ENCODE data around the gene CENPT. TPM values are rescaled to one million over a fixed set of nuclear protein-coding genes. Genes with fewer than 3 reads are reported as not detected.
A peak's percentile ranks its signal among the peaks of the same experiment; 100 is the strongest.

CENPT gene
- total and polyA plus RNA-seq, 2 of the 13 experiments (the other 11 are each of a cell fraction or from before 2014, with no cell fraction given) = 40.9 to 43.3 TPM

GRCh38 chr16:67841816-67842508 is 5.5 kb downstream of the CENPT start, which contains the start of gene THAP11 (continued):
- TF ChIP-seq, protein P1, sequence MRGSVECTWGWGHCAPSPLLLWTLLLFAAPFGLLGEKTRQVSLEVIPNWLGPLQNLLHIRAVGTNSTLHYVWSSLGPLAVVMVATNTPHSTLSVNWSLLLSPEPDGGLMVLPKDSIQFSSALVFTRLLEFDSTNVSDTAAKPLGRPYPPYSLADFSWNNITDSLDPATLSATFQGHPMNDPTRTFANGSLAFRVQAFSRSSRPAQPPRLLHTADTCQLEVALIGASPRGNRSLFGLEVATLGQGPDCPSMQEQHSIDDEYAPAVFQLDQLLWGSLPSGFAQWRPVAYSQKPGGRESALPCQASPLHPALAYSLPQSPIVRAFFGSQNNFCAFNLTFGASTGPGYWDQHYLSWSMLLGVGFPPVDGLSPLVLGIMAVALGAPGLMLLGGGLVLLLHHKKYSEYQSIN (CRISPR knock-in tag; IDR thresholded peaks at IDR 0.05; ENCODE audit: borderline replicate concordance) = no peak
- TF ChIP-seq, protein P2, sequence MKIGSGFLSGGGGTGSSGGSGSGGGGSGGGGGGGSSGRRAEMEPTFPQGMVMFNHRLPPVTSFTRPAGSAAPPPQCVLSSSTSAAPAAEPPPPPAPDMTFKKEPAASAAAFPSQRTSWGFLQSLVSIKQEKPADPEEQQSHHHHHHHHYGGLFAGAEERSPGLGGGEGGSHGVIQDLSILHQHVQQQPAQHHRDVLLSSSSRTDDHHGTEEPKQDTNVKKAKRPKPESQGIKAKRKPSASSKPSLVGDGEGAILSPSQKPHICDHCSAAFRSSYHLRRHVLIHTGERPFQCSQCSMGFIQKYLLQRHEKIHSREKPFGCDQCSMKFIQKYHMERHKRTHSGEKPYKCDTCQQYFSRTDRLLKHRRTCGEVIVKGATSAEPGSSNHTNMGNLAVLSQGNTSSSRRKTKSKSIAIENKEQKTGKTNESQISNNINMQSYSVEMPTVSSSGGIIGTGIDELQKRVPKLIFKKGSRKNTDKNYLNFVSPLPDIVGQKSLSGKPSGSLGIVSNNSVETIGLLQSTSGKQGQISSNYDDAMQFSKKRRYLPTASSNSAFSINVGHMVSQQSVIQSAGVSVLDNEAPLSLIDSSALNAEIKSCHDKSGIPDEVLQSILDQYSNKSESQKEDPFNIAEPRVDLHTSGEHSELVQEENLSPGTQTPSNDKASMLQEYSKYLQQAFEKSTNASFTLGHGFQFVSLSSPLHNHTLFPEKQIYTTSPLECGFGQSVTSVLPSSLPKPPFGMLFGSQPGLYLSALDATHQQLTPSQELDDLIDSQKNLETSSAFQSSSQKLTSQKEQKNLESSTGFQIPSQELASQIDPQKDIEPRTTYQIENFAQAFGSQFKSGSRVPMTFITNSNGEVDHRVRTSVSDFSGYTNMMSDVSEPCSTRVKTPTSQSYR (CRISPR knock-in tag; IDR thresholded peaks at IDR 0.05; ENCODE audit: borderline replicate concordance) = no peak
- TF ChIP-seq CEBPG (CRISPR knock-in tag; IDR thresholded peaks at IDR 0.05) (0 out of 2 replicates have a peak, but pooled peaks have one; percentile 23), DPF2 (CRISPR knock-in tag; IDR thresholded peaks at IDR 0.05; ENCODE audit: borderline replicate concordance, low read depth) (no peak), ATF1 (CRISPR knock-in tag; IDR thresholded peaks at IDR 0.05) (no peak), JDP2 (CRISPR knock-in tag; IDR thresholded peaks at IDR 0.05; ENCODE audit: borderline replicate concordance) (no peak), MATR3 (CRISPR knock-in tag; IDR thresholded peaks at IDR 0.05) (0 out of 2 replicates have a peak, but pooled peaks have one; percentile 15), ONECUT2 (CRISPR knock-in tag; IDR thresholded peaks at IDR 0.05) (0 out of 2 replicates have a peak, but pooled peaks have one; percentile 11), ZNF337 (CRISPR knock-in tag; IDR thresholded peaks at IDR 0.05; ENCODE audit: borderline replicate concordance, low read depth) (no peak), ZNF547 (CRISPR knock-in tag; IDR thresholded peaks at IDR 0.05) (peak; percentile 88; the same call in 1 of the 2 replicates), WIZ (CRISPR knock-in tag; IDR thresholded peaks at IDR 0.05) (no peak), RBFOX2 (IDR thresholded peaks at IDR 0.05; ENCODE audit: low read depth, low read length) (peak; percentile 87), TOE1 (CRISPR knock-in tag; IDR thresholded peaks at IDR 0.05) (peak; percentile 53; the same call in 1 of the 2 replicates), ATF7 (IDR thresholded peaks at IDR 0.05) (no peak), ATF7 (CRISPR knock-in tag; IDR thresholded peaks at IDR 0.05) (no peak), DNMT1 (CRISPR knock-in tag; IDR thresholded peaks at IDR 0.05) (no peak)
- TF ChIP-seq, protein P3, sequence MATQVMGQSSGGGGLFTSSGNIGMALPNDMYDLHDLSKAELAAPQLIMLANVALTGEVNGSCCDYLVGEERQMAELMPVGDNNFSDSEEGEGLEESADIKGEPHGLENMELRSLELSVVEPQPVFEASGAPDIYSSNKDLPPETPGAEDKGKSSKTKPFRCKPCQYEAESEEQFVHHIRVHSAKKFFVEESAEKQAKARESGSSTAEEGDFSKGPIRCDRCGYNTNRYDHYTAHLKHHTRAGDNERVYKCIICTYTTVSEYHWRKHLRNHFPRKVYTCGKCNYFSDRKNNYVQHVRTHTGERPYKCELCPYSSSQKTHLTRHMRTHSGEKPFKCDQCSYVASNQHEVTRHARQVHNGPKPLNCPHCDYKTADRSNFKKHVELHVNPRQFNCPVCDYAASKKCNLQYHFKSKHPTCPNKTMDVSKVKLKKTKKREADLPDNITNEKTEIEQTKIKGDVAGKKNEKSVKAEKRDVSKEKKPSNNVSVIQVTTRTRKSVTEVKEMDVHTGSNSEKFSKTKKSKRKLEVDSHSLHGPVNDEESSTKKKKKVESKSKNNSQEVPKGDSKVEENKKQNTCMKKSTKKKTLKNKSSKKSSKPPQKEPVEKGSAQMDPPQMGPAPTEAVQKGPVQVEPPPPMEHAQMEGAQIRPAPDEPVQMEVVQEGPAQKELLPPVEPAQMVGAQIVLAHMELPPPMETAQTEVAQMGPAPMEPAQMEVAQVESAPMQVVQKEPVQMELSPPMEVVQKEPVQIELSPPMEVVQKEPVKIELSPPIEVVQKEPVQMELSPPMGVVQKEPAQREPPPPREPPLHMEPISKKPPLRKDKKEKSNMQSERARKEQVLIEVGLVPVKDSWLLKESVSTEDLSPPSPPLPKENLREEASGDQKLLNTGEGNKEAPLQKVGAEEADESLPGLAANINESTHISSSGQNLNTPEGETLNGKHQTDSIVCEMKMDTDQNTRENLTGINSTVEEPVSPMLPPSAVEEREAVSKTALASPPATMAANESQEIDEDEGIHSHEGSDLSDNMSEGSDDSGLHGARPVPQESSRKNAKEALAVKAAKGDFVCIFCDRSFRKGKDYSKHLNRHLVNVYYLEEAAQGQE (IDR thresholded peaks at IDR 0.05; ENCODE audit: borderline replicate concordance in 1 of 2, low read depth in 1 of 2, low read length in 2 of 2) = no peak; a peak in 1 of 4 replicates
- TF ChIP-seq, protein P4, sequence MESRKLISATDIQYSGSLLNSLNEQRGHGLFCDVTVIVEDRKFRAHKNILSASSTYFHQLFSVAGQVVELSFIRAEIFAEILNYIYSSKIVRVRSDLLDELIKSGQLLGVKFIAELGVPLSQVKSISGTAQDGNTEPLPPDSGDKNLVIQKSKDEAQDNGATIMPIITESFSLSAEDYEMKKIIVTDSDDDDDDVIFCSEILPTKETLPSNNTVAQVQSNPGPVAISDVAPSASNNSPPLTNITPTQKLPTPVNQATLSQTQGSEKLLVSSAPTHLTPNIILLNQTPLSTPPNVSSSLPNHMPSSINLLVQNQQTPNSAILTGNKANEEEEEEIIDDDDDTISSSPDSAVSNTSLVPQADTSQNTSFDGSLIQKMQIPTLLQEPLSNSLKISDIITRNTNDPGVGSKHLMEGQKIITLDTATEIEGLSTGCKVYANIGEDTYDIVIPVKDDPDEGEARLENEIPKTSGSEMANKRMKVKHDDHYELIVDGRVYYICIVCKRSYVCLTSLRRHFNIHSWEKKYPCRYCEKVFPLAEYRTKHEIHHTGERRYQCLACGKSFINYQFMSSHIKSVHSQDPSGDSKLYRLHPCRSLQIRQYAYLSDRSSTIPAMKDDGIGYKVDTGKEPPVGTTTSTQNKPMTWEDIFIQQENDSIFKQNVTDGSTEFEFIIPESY (CRISPR knock-in tag; IDR thresholded peaks at IDR 0.05) = peak; percentile 76
